HCT116 (cell line): ENCODE results near the gene PPP6R3.

Experiments used
- CTCF ChIP-seq, 3 experiments: fragments of 200-600 bp in 1 of 3; sonication (generic) in 1 of 3; IDR thresholded peaks in 2 of 3; conservative IDR thresholded peaks in 1 of 3; 2 replicates each; pipeline ENCODE4 v1.5.1; 2012 to 2017; ENCODE audit warnings: low read depth in 2 of 3, low read length in 2 of 3, antibody characterized with exemption in 1 of 3, borderline replicate concordance in 1 of 3, control low read depth in 1 of 3, mild to moderate bottlenecking in 1 of 3, mixed read lengths in 1 of 3, mixed run types in 1 of 3, moderate library complexity in 1 of 3; ENCODE audit not compliant: insufficient read depth in 1 of 3
- EZH2 ChIP-seq: fragments of 200-600 bp; sonication (generic); IDR thresholded peaks from 2 replicates; pipeline ENCODE4 v1.6.1; 2017; ENCODE audit warnings: antibody characterized with exemption, mixed run types
- JUND ChIP-seq: IDR thresholded peaks from 2 replicates; pipeline ENCODE4 v1.6.1; 2012
- POLR2A ChIP-seq: IDR thresholded peaks from 2 replicates; pipeline ENCODE4 v1.7.0; 2011; ENCODE audit warnings: borderline replicate concordance; ENCODE audit not compliant: insufficient read depth, insufficient read length; ENCODE audit errors: extremely low read depth
- POLR2AphosphoS5 ChIP-seq: IDR thresholded peaks from 2 replicates; pipeline ENCODE4 v1.6.1; 2011; ENCODE audit warnings: mild to moderate bottlenecking, low read depth, low read length, moderate library complexity
- SP1 ChIP-seq: IDR thresholded peaks from 2 replicates; pipeline ENCODE4 v1.6.1; 2012; ENCODE audit warnings: low read depth
- SRF ChIP-seq: IDR thresholded peaks from 2 replicates; pipeline ENCODE4 v1.6.1; 2012; ENCODE audit warnings: low read depth
- ZBTB33 ChIP-seq: IDR thresholded peaks from 2 replicates; pipeline ENCODE4 v1.6.1; 2011; ENCODE audit warnings: mild to moderate bottlenecking, low read length, moderate library complexity; ENCODE audit not compliant: insufficient replicate concordance; ENCODE audit errors: extremely low read depth
- TF ChIP-seq, protein P1 (sequence below): IDR thresholded peaks from 2 replicates; pipeline ENCODE4 v1.6.1; 2012

DNA sequence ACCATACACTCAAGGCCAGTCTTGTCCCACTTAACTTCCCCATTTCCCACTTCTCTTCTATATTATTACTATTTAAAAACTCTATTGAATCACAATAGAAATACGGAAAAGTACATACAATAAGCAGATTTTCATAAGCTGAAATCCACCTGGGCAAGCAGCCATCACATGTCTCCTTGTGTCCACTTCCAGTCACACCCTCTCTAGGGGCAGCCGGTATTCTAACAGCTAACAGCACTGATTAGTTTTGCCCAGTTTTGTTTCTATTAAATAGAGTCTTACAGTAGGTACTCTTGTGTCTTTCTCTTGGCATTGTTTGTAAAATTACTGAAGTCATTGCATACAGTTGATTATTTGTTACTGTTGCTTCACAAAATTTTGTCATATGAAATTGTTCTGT lies 37.8 kb downstream of the PPP6R3 start:
- TF ChIP-seq CTCF (IDR thresholded peaks at IDR 0.05 in 2 of 3, conservative IDR thresholded peaks at IDR 0.05 in 1 of 3; ENCODE audit: borderline replicate concordance in 1 of 3, insufficient read depth in 1 of 3, low read depth in 2 of 3, low read length in 2 of 3) (no peak), POLR2AphosphoS5 (no peak), EZH2 (no peak), ZBTB33 (no peak), POLR2A (no peak), SP1 (no peak), SRF (no peak), JUND (no peak)
- TF ChIP-seq, protein P1, sequence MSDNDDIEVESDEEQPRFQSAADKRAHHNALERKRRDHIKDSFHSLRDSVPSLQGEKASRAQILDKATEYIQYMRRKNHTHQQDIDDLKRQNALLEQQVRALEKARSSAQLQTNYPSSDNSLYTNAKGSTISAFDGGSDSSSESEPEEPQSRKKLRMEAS = no peak
